Liver (tissue), 9 donors: ENCODE measurements around the gene SPEG. TPM values are rescaled to one million over a fixed set of nuclear protein-coding genes. Genes with fewer than 3 reads are reported as not detected.

Source experiments
- DNase-seq: peaks from one replicate; pipeline ENCODE4 v3.0.0-alpha.2; 2017; ENCODE audit warnings: low spot score
- H3K27ac ChIP-seq, 2 donors: one replicate each; pipeline ENCODE4 v1.7.0; 2013; ENCODE audit warnings: inconsistent platforms in 2 of 2, low read length in 2 of 2, control low read depth in 1 of 2, low read depth in 1 of 2, mild to moderate bottlenecking in 1 of 2
- H3K27me3 ChIP-seq, 4 donors: one replicate each; pipeline versions ENCODE4 v1.6.1 to v1.7.0; 2013; ENCODE audit warnings: low read length in 3 of 4, inconsistent platforms in 1 of 4, mild to moderate bottlenecking in 1 of 4, moderate library complexity in 1 of 4; ENCODE audit not compliant: control insufficient read depth in 4 of 4, insufficient read depth in 4 of 4
- H3K36me3 ChIP-seq, 4 donors: one replicate each; pipeline versions ENCODE4 v1.6.1 to v1.7.0; 2013; ENCODE audit warnings: low read length in 3 of 4, mild to moderate bottlenecking in 3 of 4, low read depth in 1 of 4, moderate library complexity in 1 of 4; ENCODE audit not compliant: control insufficient read depth in 4 of 4, insufficient read depth in 3 of 4
- H3K4me1 ChIP-seq, 4 donors: one replicate each; pipeline versions ENCODE4 v1.6.1 to v1.7.0; 2013; ENCODE audit warnings: low read length in 3 of 4, mild to moderate bottlenecking in 3 of 4, moderate library complexity in 1 of 4; ENCODE audit not compliant: control insufficient read depth in 4 of 4, insufficient read depth in 4 of 4
- H3K4me3 ChIP-seq, 3 donors: one replicate each; pipeline versions ENCODE4 v1.6.1 to v1.7.0; 2013; ENCODE audit warnings: low read length in 3 of 3, control low read depth in 1 of 3, low read depth in 1 of 3, mild to moderate bottlenecking in 1 of 3
- H3K9ac ChIP-seq, 2 donors: one replicate each; pipeline ENCODE4 v1.7.0; 2013; ENCODE audit warnings: low read length in 2 of 2, mild to moderate bottlenecking in 2 of 2, moderate library complexity in 2 of 2, control low read depth in 1 of 2, low read depth in 1 of 2
- H3K9me3 ChIP-seq, 4 donors: one replicate each; pipeline versions ENCODE4 v1.6.1 to v1.7.0; 2013; ENCODE audit warnings: low read length in 3 of 4; ENCODE audit not compliant: control insufficient read depth in 4 of 4
- FOXA1 ChIP-seq: IDR thresholded peaks from 2 replicates; pipeline ENCODE4 v1.6.1; 2016; ENCODE audit warnings: antibody characterized with exemption
- GABPA ChIP-seq, 2 donors: IDR thresholded peaks in 1 of 2; conservative IDR thresholded peaks in 1 of 2; 2 replicates each; pipeline ENCODE4 v1.6.1; 2016; ENCODE audit warnings: antibody characterized with exemption in 2 of 2, mild to moderate bottlenecking in 1 of 2, moderate library complexity in 1 of 2
- HNF4A ChIP-seq, 2 donors: conservative IDR thresholded peaks; 2 replicates each; pipeline ENCODE4 v1.6.1; 2016; ENCODE audit warnings: antibody characterized with exemption in 2 of 2, mild to moderate bottlenecking in 2 of 2
- JUND ChIP-seq, 2 donors: IDR thresholded peaks; 2 replicates each; pipeline ENCODE4 v1.6.1; 2016; ENCODE audit warnings: antibody characterized with exemption in 2 of 2
- NR2F2 ChIP-seq: IDR thresholded peaks from 2 replicates; pipeline ENCODE4 v1.6.1; 2016; ENCODE audit warnings: antibody characterized with exemption
- RAD21 ChIP-seq, 2 donors: IDR thresholded peaks; 2 replicates each; pipeline ENCODE4 v1.6.1; 2016; ENCODE audit warnings: antibody characterized with exemption in 2 of 2, mild to moderate bottlenecking in 2 of 2
- RXRA ChIP-seq, 2 donors: IDR thresholded peaks; 2 replicates each; pipeline ENCODE4 v1.6.1; 2017 to 2018; ENCODE audit warnings: antibody characterized with exemption in 2 of 2, mild to moderate bottlenecking in 1 of 2
- TAF1 ChIP-seq: conservative IDR thresholded peaks from 2 replicates; pipeline ENCODE4 v1.6.1; 2016; ENCODE audit warnings: antibody characterized with exemption, mild to moderate bottlenecking
- YY1 ChIP-seq: IDR thresholded peaks from 2 replicates; pipeline ENCODE4 v1.6.1; 2016; ENCODE audit warnings: antibody characterized with exemption, mild to moderate bottlenecking
- WGBS: extraction: QIAGEN DNeasy Blood & Tissue Kit; methylation state at CpG from one replicate; pipeline ENCODE4 v1.1.7; 2013; 5-methylcytosine and 5-hydroxymethylcytosine counted together
- polyA plus RNA-seq, 2 donors: library from polyadenylated mRNA; stranded (reverse) in 1 of 2; unstranded in 1 of 2; fragments of 200-250 nt in 1 of 2; fragments of >200 nt in 1 of 2; fragmentation: Nextera tagmentation in 1 of 2; extraction: Ambion mirVana in 1 of 2; gene quantifications; one replicate each; pipeline versions ENCODE4 v1.2.1 to v1.2.3, GENCODE V29; 2013 to 2015
- total RNA-seq, 2 donors: library from RNA; depleted of rRNA; stranded (reverse); fragments of >200 nt; gene quantifications; one replicate each; pipeline ENCODE4 v1.2.3, GENCODE V29; 2014
- TF ChIP-seq, protein P1 (sequence below): IDR thresholded peaks from 2 replicates; pipeline ENCODE4 v1.6.1; 2016; ENCODE audit warnings: antibody characterized with exemption, mild to moderate bottlenecking
- TF ChIP-seq, protein P2 (sequence below): fragments of 150-350 bp; IDR thresholded peaks from 2 replicates; pipeline ENCODE4 v1.5.1; 2017; ENCODE audit warnings: improper control_type of control experiment, low read depth, low read length; ENCODE audit not compliant: missing input control
- TF ChIP-seq, protein P3 (sequence below): IDR thresholded peaks from 2 replicates; pipeline ENCODE4 v1.6.1; 2016; ENCODE audit warnings: antibody characterized with exemption
- TF ChIP-seq, protein P4 (sequence below): IDR thresholded peaks from 2 replicates; pipeline ENCODE4 v1.6.1; 2016; ENCODE audit warnings: antibody characterized with exemption
- donor health status: healthy.
- donor health status: healthy.
- donor health status: healthy.
- donor health status: healthy.
- donor health status: healthy.

SPEG gene
- total and polyA plus RNA-seq, 4 donors = 0.51 to 0.96 (median 0.66) TPM

DNA sequence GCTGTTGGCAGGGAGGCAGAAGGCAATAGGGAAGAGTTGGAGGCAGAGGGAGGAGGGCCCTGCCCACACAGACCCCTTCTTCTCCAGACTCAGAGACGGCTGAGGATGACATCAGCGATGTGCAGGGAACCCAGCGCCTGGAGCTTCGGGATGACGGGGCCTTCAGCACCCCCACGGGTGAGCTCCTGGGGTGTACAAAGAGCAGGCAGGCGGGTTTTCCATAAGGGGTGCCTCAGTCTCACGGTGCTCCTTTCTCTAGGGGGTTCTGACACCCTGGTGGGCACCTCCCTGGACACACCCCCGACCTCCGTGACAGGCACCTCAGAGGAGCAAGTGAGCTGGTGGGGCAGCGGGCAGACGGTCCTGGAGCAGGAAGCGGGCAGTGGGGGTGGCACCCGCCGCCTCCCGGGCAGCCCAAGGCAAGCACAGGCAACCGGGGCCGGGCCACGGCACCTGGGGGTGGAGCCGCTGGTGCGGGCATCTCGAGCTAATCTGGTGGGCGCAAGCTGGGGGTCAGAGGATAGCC, 10.0 kb downstream of the SPEG start:
- Histone ChIP-seq H3K27me3 (peaks cover 0 to 11% (median 3%) of the 10 kb centered on the region in 4 donors), H3K36me3 (no peaks in the 10 kb centered on the region), H3K9ac (no peak overlapping the region), H3K27ac (no peak overlapping the region), H3K4me1 (peaks cover 0 to 14% (median 3%) of the 10 kb centered on the region in 4 donors), H3K4me3 (no peak overlapping the region), H3K9me3 (no peaks in the 10 kb centered on the region)
- no peak for DNase-seq
- WGBS = 80% methylated on average over 23 of the region's 23 CpGs
- TF ChIP-seq RXRA (IDR thresholded peaks at IDR 0.05) (no peak), TAF1 (no peak)
- TF ChIP-seq, protein P1, sequence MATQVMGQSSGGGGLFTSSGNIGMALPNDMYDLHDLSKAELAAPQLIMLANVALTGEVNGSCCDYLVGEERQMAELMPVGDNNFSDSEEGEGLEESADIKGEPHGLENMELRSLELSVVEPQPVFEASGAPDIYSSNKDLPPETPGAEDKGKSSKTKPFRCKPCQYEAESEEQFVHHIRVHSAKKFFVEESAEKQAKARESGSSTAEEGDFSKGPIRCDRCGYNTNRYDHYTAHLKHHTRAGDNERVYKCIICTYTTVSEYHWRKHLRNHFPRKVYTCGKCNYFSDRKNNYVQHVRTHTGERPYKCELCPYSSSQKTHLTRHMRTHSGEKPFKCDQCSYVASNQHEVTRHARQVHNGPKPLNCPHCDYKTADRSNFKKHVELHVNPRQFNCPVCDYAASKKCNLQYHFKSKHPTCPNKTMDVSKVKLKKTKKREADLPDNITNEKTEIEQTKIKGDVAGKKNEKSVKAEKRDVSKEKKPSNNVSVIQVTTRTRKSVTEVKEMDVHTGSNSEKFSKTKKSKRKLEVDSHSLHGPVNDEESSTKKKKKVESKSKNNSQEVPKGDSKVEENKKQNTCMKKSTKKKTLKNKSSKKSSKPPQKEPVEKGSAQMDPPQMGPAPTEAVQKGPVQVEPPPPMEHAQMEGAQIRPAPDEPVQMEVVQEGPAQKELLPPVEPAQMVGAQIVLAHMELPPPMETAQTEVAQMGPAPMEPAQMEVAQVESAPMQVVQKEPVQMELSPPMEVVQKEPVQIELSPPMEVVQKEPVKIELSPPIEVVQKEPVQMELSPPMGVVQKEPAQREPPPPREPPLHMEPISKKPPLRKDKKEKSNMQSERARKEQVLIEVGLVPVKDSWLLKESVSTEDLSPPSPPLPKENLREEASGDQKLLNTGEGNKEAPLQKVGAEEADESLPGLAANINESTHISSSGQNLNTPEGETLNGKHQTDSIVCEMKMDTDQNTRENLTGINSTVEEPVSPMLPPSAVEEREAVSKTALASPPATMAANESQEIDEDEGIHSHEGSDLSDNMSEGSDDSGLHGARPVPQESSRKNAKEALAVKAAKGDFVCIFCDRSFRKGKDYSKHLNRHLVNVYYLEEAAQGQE = no peak
- TF ChIP-seq, protein P2, sequence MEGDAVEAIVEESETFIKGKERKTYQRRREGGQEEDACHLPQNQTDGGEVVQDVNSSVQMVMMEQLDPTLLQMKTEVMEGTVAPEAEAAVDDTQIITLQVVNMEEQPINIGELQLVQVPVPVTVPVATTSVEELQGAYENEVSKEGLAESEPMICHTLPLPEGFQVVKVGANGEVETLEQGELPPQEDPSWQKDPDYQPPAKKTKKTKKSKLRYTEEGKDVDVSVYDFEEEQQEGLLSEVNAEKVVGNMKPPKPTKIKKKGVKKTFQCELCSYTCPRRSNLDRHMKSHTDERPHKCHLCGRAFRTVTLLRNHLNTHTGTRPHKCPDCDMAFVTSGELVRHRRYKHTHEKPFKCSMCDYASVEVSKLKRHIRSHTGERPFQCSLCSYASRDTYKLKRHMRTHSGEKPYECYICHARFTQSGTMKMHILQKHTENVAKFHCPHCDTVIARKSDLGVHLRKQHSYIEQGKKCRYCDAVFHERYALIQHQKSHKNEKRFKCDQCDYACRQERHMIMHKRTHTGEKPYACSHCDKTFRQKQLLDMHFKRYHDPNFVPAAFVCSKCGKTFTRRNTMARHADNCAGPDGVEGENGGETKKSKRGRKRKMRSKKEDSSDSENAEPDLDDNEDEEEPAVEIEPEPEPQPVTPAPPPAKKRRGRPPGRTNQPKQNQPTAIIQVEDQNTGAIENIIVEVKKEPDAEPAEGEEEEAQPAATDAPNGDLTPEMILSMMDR = no peak

DNA sequence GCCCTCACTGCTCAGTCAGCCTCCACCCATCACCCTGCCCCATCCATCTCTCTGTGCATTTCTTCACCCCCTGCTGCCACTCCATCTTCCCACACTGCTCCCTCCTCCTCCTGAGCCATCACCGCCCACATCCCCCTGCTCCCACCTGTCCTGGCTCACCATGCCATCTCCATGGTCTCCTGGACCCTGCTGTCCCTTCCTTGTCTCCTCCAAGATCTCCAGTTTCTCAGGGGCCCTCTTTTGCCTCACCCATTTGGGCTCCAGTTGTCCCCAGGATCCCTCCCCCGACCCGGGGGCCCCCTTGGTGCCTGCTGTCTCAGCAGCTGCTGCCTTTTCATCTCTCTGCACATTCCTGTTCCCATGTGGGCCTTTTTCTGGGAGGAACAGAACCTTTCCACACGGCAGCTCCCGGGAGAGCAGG, 10.6 kb downstream of the SPEG start:
- no peak overlapping the region for H3K27ac ChIP-seq
- H3K4me3 ChIP-seq = no peak overlapping the region
- WGBS = 62% methylated on average over 5 of the region's 5 CpGs

DNA sequence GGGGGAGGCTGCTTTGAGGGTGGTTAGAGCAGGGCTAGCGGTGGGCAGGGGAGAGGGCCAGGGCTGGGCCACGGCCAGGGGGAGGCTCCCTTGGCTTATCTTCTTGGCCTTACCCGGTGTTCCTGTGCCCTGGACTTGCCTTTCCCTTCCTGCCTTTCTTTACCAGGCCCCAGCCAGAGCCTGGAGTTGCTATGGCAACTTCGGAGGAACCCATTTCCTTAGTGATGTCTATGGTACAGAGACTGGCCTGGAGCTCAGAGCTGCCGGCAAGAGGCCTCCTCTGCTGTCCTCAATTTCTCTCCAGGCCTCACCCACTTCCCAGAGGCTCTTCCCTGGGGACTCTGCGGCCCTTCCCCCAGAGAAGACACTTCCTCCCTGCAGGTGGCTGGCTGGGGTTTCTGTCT, 11.5 kb downstream of the SPEG start:
- Histone ChIP-seq H3K27me3 (peaks cover 0 to 11% (median 1%) of the 10 kb centered on the region in 4 donors), H3K36me3 (no peaks in the 10 kb centered on the region), H3K9ac (no peak overlapping the region), H3K4me1 (peaks cover 0 to 14% (median 3%) of the 10 kb centered on the region in 4 donors), H3K9me3 (no peaks in the 10 kb centered on the region), H3K27ac (no peak overlapping the region), H3K4me3 (no peak overlapping the region)
- WGBS = 38% methylated on average over 6 of the region's 6 CpGs
- DNase-seq = no peak
- TF ChIP-seq, protein P2 = no peak
- TF ChIP-seq YY1 = no peak
- TF ChIP-seq, protein P3, sequence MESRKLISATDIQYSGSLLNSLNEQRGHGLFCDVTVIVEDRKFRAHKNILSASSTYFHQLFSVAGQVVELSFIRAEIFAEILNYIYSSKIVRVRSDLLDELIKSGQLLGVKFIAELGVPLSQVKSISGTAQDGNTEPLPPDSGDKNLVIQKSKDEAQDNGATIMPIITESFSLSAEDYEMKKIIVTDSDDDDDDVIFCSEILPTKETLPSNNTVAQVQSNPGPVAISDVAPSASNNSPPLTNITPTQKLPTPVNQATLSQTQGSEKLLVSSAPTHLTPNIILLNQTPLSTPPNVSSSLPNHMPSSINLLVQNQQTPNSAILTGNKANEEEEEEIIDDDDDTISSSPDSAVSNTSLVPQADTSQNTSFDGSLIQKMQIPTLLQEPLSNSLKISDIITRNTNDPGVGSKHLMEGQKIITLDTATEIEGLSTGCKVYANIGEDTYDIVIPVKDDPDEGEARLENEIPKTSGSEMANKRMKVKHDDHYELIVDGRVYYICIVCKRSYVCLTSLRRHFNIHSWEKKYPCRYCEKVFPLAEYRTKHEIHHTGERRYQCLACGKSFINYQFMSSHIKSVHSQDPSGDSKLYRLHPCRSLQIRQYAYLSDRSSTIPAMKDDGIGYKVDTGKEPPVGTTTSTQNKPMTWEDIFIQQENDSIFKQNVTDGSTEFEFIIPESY = no peak
- no peak for TF ChIP-seq GABPA (IDR thresholded peaks at IDR 0.05 in 1 of 2, conservative IDR thresholded peaks at IDR 0.05 in 1 of 2)
- no peak for TF ChIP-seq RAD21 (IDR thresholded peaks at IDR 0.05)
- no peak for TF ChIP-seq HNF4A (conservative IDR thresholded peaks at IDR 0.05)
- TF ChIP-seq, protein P4, sequence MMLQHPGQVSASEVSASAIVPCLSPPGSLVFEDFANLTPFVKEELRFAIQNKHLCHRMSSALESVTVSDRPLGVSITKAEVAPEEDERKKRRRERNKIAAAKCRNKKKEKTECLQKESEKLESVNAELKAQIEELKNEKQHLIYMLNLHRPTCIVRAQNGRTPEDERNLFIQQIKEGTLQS = no peak
- TF ChIP-seq JUND (IDR thresholded peaks at IDR 0.05) = no peak
- TF ChIP-seq, protein P1 = no peak

More for the DNA sequence above, 10.6 kb downstream of the SPEG start:
- no peak for TF ChIP-seq GABPA (IDR thresholded peaks at IDR 0.05 in 1 of 2, conservative IDR thresholded peaks at IDR 0.05 in 1 of 2)
- no peak for TF ChIP-seq NR2F2
- TF ChIP-seq FOXA1 = no peak
- no peak for TF ChIP-seq RXRA (IDR thresholded peaks at IDR 0.05)
- no peak for DNase-seq
- Histone ChIP-seq H3K9ac (no peak overlapping the region), H3K27me3 (peaks cover 0 to 11% (median 3%) of the 10 kb centered on the region in 4 donors), H3K36me3 (no peaks in the 10 kb centered on the region), H3K4me1 (peaks cover 0 to 14% (median 3%) of the 10 kb centered on the region in 4 donors), H3K9me3 (no peaks in the 10 kb centered on the region)
